GM12873 (cell line): ENCODE results near the gene HPSE.

ENCODE experiments used
- CTCF ChIP-seq: IDR thresholded peaks from 2 replicates; pipeline ENCODE4 v1.5.1; 2012; ENCODE audit warnings: low read depth, mild to moderate bottlenecking, moderate library complexity, low read length, control low read depth; ENCODE audit not compliant: insufficient read depth; ENCODE audit errors: missing control alignments

The HPSE gene

DNA sequence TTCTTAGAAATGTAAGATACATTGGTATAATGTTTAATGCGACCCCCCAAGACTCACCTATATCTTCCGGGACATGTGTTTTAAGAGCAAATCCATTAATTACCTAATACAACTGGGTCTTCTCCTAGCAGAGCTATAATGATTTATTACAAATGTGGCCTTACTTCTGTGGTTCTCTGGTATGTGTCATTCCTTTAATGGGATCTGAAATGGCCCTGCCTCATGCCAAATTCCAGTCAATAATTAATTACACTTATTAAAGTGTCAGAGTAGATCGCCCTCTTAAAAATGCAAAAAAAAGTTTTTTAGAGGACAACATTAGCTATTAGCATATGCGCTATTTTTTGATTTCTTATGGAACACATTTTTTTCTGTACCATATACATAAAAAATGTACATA lies 17.0 kb downstream of the HPSE start:
- no peak for TF ChIP-seq CTCF

- no peak for TF ChIP-seq CTCF
Observed at GRCh38 chr4:83316459-83317165, 18.0 kb downstream of the HPSE start.

DNA sequence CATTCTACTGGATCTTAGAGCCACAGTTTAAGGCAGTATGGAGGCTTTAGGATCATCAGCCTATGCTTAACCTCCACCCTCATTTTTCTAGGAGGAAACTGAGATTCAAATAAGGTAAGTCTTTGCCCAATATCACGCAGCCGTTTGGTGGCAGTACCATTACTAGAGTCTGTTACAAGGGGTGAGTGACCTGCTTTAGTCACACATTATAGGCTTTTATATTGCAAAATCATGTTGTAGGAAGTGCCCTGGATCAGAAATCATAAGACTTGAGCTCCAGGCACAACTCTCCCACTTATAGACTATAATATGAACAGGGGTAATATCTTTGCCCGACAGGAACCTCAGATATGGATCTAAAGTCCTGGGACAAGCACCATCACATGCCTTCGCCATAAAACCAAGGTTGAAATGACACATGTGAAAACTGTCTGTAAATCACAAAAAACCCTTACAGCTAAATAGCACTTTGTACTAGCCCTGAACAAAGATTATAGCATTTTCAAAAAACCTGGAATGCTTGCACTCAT lies 19.2 kb downstream of the HPSE start:
- no peak for TF ChIP-seq CTCF

- no peak for TF ChIP-seq CTCF
Observed at GRCh38 chr4:83308672-83309071, 26.0 kb downstream of the HPSE start.

DNA sequence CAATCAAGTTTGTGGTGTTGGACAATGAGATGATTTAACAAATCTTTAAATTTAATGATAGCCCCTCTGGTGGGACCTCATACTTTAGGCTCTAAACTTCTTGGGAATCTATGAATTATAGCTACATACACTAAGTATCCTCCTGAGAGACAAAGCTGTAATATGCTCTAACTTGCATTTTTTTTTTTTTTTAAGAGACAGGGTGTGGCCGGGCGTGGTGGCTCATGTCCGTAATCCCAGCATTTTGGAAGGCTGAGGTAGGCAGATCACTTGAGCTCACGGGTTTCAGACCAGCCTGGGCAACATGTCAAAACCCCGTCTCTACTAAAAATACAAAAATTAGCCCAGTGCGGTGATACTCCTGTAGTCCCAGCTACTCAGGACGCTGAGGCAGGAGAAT lies 26.7 kb downstream of the HPSE start:
- TF ChIP-seq CTCF: no peak

GRCh38 chr4:83305187-83305586 lies 29.5 kb downstream of the HPSE start:
- TF ChIP-seq CTCF: no peak

DNA sequence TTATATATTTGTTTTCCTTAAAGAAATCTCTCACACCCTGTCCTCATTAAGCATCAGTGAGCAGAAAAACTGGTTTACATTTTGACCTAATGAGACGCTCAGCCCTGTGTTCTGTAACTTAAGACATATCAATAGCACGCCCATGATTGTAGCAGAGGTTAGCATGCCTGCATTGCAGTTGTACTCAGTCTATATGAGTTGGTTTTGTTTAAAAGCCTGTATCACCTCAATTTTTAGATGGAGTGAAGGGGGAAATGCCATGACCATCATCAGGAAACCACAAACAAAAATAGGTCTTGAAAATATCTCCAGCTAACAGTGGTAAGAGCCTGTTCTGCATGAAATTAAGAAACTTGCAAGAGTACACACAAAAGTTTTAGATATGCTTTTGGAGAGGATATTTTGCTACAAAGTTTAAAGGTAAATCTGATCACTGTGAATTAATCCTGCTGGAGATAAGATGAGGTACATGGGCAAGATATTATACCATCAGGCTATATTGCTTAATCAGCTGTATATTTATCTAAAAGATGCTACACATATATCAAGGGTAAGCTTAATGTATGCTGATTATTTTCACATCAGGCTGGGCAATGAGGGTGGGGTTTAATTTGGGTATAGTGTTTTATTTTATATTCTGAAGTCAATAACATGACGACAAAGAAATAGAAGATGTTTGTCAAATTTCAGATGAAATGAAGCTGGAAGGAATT lies 36.9 kb downstream of the HPSE start:
- TF ChIP-seq CTCF: no peak
